ENCODE results near the gene GABPB1. TPM values are rescaled to one million over a fixed set of nuclear protein-coding genes. Genes with fewer than 3 reads are reported as not detected.

The GABPB1 gene
- total and polyA plus RNA-seq, 2 of the 13 experiments (the other 11 are each of a cell fraction or from before 2014, with no cell fraction given), result 17.5 to 39.5 TPM

- ATAC-seq, result no peak
- WGBS (ENCODE audit: low lambda C conversion rate), result 96% methylated on average over 3 of the region's 3 CpGs
- in situ Hi-C loops (cut with HindIII; ENCODE audit: extremely low pct_ligation_motif_present, low pct_unique_long_range_greater_than_20kb), result no loop called here
Observed at GRCh38 chr15:50328116-50328515, 26.9 kb downstream of the GABPB1 start.

GRCh38 chr15:50321680-50322210 lies 33.3 kb downstream of the GABPB1 start:
- in situ Hi-C loops (cut with HindIII; ENCODE audit: extremely low pct_ligation_motif_present, low pct_unique_long_range_greater_than_20kb), result no loop called here
- intact Hi-C loops (cut with micrococcal nuclease; ENCODE audit: unreplicated experiment), result no loop called here
- peaks cover 2% of the 10 kb centered on the region for H3K79me2 ChIP-seq (ENCODE audit: insufficient read depth, low read length)
- H3K4me3 ChIP-seq (replicated peaks in 1 of 3; ENCODE audit: insufficient read depth in 1 of 3, low read depth in 2 of 3, low read length in 3 of 3), result no peak overlapping the region
- TF ChIP-seq ZNF790 (CRISPR knock-in tag; IDR thresholded peaks at IDR 0.05; ENCODE audit: borderline replicate concordance) (no peak), NFIC (IDR thresholded peaks at IDR 0.05; ENCODE audit: low read length) (no peak), FOXO1 (CRISPR knock-in tag; IDR thresholded peaks at IDR 0.05) (no peak), DMAP1 (CRISPR knock-in tag; IDR thresholded peaks at IDR 0.05) (no peak), ZNF3 (CRISPR knock-in tag; IDR thresholded peaks at IDR 0.05) (no peak), ATF2 (CRISPR knock-in tag; IDR thresholded peaks at IDR 0.05) (no peak)
- no peak for ATAC-seq
- H2AFZ ChIP-seq (ENCODE audit: low read length), result no peak overlapping the region
- FAIRE-seq, result no peak
- no peaks in the 10 kb centered on the region for H3K9me3 ChIP-seq (ENCODE audit: low read length)
- WGBS (ENCODE audit: low lambda C conversion rate), result 88% methylated on average over 3 of the region's 3 CpGs
- no peaks in the 10 kb centered on the region for H4K20me1 ChIP-seq (ENCODE audit: insufficient read depth, low read length)
- no TSS peak for BruUV-seq (replicated peaks)
- CTCF ChIA-PET (ENCODE audit: low intra/inter-chr PET ratio, low total read pairs), result no interaction called here
- no peak overlapping the region for H3K4me2 ChIP-seq (ENCODE audit: low read depth, low read length)
- no peak overlapping the region for H3K9ac ChIP-seq (ENCODE audit: insufficient read depth, low read depth, low read length)
- H3K4me1 ChIP-seq (ENCODE audit: insufficient read depth, low read length), result no peaks in the 10 kb centered on the region
- no peak for DNase-seq (ENCODE audit: low spot score)
- no peaks in the 10 kb centered on the region for H3K27me3 ChIP-seq (ENCODE audit: control insufficient read depth in 1 of 2, insufficient read depth in 2 of 2, low read length in 2 of 2)
- no peaks in the 10 kb centered on the region; a peak in 1 of 5 replicates for H3K36me3 ChIP-seq (replicated peaks in 1 of 2; ENCODE audit: control insufficient read depth in 1 of 2, insufficient read depth in 2 of 2, low read length in 2 of 2)
- POLR2A ChIA-PET, result no interaction called here
- H3K27ac ChIP-seq (ENCODE audit: extremely low read length, insufficient read depth, low read length), result no peak overlapping the region

More at GRCh38 chr15:50328116-50328515, 26.9 kb downstream of the GABPB1 start:
- no peak overlapping the region for H3K4me3 ChIP-seq (replicated peaks in 1 of 3; ENCODE audit: insufficient read depth in 1 of 3, low read depth in 2 of 3, low read length in 3 of 3)
- CTCF ChIA-PET (ENCODE audit: low intra/inter-chr PET ratio, low total read pairs), result no interaction called here
- no TSS peak for BruUV-seq (replicated peaks)
- no peaks in the 10 kb centered on the region for H3K9me3 ChIP-seq (ENCODE audit: low read length)
- POLR2A ChIA-PET, result no interaction called here
- no peak for DNase-seq (ENCODE audit: low spot score)
- FAIRE-seq, result no peak
- no peak overlapping the region for H2AFZ ChIP-seq (ENCODE audit: low read length)
- H4K20me1 ChIP-seq (ENCODE audit: insufficient read depth, low read length), result no peaks in the 10 kb centered on the region
- no peaks in the 10 kb centered on the region for H3K4me1 ChIP-seq (ENCODE audit: insufficient read depth, low read length)
- intact Hi-C loops (cut with micrococcal nuclease; ENCODE audit: unreplicated experiment), result no loop called here
- no peak overlapping the region for H3K4me2 ChIP-seq (ENCODE audit: low read depth, low read length)
- TF ChIP-seq ZNF75D (CRISPR knock-in tag; IDR thresholded peaks at IDR 0.05; ENCODE audit: borderline replicate concordance), result no peak
- no peak for TF ChIP-seq ASH2L (IDR thresholded peaks at IDR 0.05; ENCODE audit: insufficient read length, low read depth, low read length)
- TF ChIP-seq NFE2L2 (IDR thresholded peaks at IDR 0.05; ENCODE audit: low read length), result no peak
- no peaks in the 10 kb centered on the region; a peak in 1 of 5 replicates for H3K36me3 ChIP-seq (replicated peaks in 1 of 2; ENCODE audit: control insufficient read depth in 1 of 2, insufficient read depth in 2 of 2, low read length in 2 of 2)
- H3K27ac ChIP-seq (ENCODE audit: extremely low read length, insufficient read depth, low read length), result no peak overlapping the region
- peaks cover 9% of the 10 kb centered on the region for H3K79me2 ChIP-seq (ENCODE audit: insufficient read depth, low read length)
- no peak overlapping the region for H3K9ac ChIP-seq (ENCODE audit: insufficient read depth, low read depth, low read length)
- no peaks in the 10 kb centered on the region for H3K27me3 ChIP-seq (ENCODE audit: control insufficient read depth in 1 of 2, insufficient read depth in 2 of 2, low read length in 2 of 2)

Data from HepG2 (cell line).